ENCODE results near the gene SIGLEC6. TPM values are rescaled to one million over a fixed set of nuclear protein-coding genes. Genes with fewer than 3 reads are reported as not detected.

The SIGLEC6 gene
- total RNA-seq, 4 donors from 2014 or later = 0.55 to 4.4 (median 1.7) TPM; not detected in 1

GRCh38 chr19:51508059-51508733 lies 23.3 kb downstream of the SIGLEC6 start:
- Histone ChIP-seq H3K9me3 (no peaks in the 10 kb centered on the region), H3K27me3 (no peaks in the 10 kb centered on the region), H3K4me3 (no peak overlapping the region), H3K4me1 (no peaks in the 10 kb centered on the region), H3K27ac (no peak overlapping the region), H3K36me3 (no peaks in the 10 kb centered on the region)
- TF ChIP-seq CTCF (IDR thresholded peaks at IDR 0.05) (no peak), POLR2AphosphoS5 (IDR thresholded peaks at IDR 0.05) (no peak), EP300 (IDR thresholded peaks at IDR 0.05; ENCODE audit: low read depth) (no peak), POLR2A (IDR thresholded peaks at IDR 0.05) (no peak)
- intact Hi-C loops (cut with DNase I; ENCODE audit: low total_unique reads) (no loop called here), in situ Hi-C loops (cut with MboI; ENCODE audit: low pct_ligation_motif_present in 1 of 4, low pct_unique_long_range_greater_than_20kb in 1 of 4, low sequenced_read_pairs in 3 of 4) (no loop called here)
- 51 to 83% methylated on average over 1 to 3 of the region's 3 CpGs for WGBS, 2 donors (ENCODE audit: low coverage in 1 of 2)
- DNase-seq = no peak

DNA sequence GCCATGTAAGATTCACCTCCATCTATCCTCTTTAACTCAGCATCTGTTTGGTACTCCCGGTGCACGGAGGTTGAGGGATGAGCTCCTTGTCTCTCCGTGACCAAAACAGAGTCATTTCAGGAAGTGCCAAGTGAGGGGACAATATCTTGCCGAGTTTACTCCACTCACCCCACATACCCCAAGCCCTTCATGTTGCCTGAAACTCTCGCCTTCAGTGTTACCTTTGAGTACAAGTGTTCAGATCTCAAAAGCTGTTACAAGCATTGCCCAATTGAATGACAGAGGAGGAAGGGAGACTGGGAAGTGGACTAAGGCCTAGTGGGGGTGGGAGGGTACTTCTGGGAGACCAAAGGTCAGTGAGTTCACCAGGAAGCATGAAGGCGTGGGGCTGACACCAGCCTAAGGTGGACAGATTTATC lies 23.8 kb downstream of the SIGLEC6 start:
- in situ Hi-C loops (cut with MboI; ENCODE audit: low pct_ligation_motif_present in 1 of 4, low pct_unique_long_range_greater_than_20kb in 1 of 4, low sequenced_read_pairs in 3 of 4) = no loop called here
- Histone ChIP-seq H3K27me3 (no peaks in the 10 kb centered on the region), H3K4me3 (no peak overlapping the region), H3K4me1 (no peaks in the 10 kb centered on the region), H3K36me3 (no peaks in the 10 kb centered on the region), H3K9me3 (no peaks in the 10 kb centered on the region), H3K27ac (no peak overlapping the region)
- intact Hi-C loops (cut with DNase I; ENCODE audit: low total_unique reads) = no loop called here
- WGBS, 2 donors (ENCODE audit: low coverage in 1 of 2) = 63 to 74% methylated on average over 6 of the region's 6 CpGs
- DNase-seq = no peak
- TF ChIP-seq POLR2A (IDR thresholded peaks at IDR 0.05) = no peak
- TF ChIP-seq POLR2AphosphoS5 (IDR thresholded peaks at IDR 0.05) = no peak
- TF ChIP-seq CTCF (IDR thresholded peaks at IDR 0.05) = no peak
- TF ChIP-seq EP300 (IDR thresholded peaks at IDR 0.05; ENCODE audit: low read depth) = no peak

- Histone ChIP-seq H3K27me3 (no peaks in the 10 kb centered on the region), H3K4me1 (no peaks in the 10 kb centered on the region), H3K9me3 (no peaks in the 10 kb centered on the region), H3K4me3 (no peak overlapping the region), H3K36me3 (no peaks in the 10 kb centered on the region), H3K27ac (no peak overlapping the region)
- no peak for DNase-seq
- WGBS, 2 donors (ENCODE audit: low coverage in 1 of 2) = 33 to 52% methylated on average over 2 to 3 of the region's 3 CpGs
- in situ Hi-C loops (cut with MboI; ENCODE audit: low pct_ligation_motif_present in 1 of 4, low pct_unique_long_range_greater_than_20kb in 1 of 4, low sequenced_read_pairs in 3 of 4) (no loop called here), intact Hi-C loops (cut with DNase I; ENCODE audit: low total_unique reads) (no loop called here)
- TF ChIP-seq POLR2A (IDR thresholded peaks at IDR 0.05) (no peak), EP300 (IDR thresholded peaks at IDR 0.05; ENCODE audit: low read depth) (no peak), POLR2AphosphoS5 (IDR thresholded peaks at IDR 0.05) (no peak)
Observed at GRCh38 chr19:51507192-51507591, 24.3 kb downstream of the SIGLEC6 start.

- Histone ChIP-seq H3K27me3 (no peaks in the 10 kb centered on the region), H3K4me1 (no peaks in the 10 kb centered on the region), H3K27ac (no peak overlapping the region), H3K36me3 (no peaks in the 10 kb centered on the region), H3K9me3 (no peaks in the 10 kb centered on the region), H3K4me3 (no peak overlapping the region)
- intact Hi-C loops (cut with DNase I; ENCODE audit: low total_unique reads) = no loop called here
- TF ChIP-seq CTCF (IDR thresholded peaks at IDR 0.05) = no peak
- no peak for TF ChIP-seq POLR2A (IDR thresholded peaks at IDR 0.05)
- TF ChIP-seq EP300 (IDR thresholded peaks at IDR 0.05; ENCODE audit: low read depth) = no peak
- TF ChIP-seq POLR2AphosphoS5 (IDR thresholded peaks at IDR 0.05) = no peak
- in situ Hi-C loops (cut with MboI; ENCODE audit: low pct_ligation_motif_present in 1 of 4, low pct_unique_long_range_greater_than_20kb in 1 of 4, low sequenced_read_pairs in 3 of 4) = no loop called here
- DNase-seq = no peak
- 31 to 33% methylated on average over 3 of the region's 3 CpGs for WGBS, 2 donors (ENCODE audit: low coverage in 1 of 2)
Observed at GRCh38 chr19:51505904-51506303, 25.6 kb downstream of the SIGLEC6 start.

DNA sequence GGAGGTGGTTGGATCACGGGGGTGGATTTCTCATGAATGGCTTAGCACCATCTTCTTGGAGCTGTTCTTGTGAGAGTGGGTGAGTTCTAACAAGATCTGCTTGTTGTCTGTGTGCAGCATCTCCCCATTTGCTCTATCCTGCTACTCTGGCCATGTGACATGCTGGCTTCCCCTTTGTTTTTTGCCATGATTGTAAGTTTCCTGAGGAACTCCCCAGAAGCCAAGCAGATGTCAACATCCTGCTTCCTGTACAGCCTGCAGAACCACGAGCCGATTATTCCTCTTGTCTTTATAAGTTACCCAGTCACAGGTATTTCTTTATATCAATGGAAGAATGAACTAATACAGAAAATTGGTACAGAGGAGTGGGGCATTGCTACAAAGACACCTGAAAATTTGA lies 27.6 kb downstream of the SIGLEC6 start:
- Histone ChIP-seq H3K27ac (no peak overlapping the region), H3K4me1 (no peaks in the 10 kb centered on the region), H3K36me3 (no peaks in the 10 kb centered on the region), H3K9me3 (no peaks in the 10 kb centered on the region), H3K27me3 (no peaks in the 10 kb centered on the region), H3K4me3 (no peak overlapping the region)
- WGBS, 2 donors (ENCODE audit: low coverage in 1 of 2) = 53% methylated on average over 3 of the region's 3 CpGs; no CpG with 5 or more reads in 1 of the 2 donors
- in situ Hi-C loops (cut with MboI; ENCODE audit: low pct_ligation_motif_present in 1 of 4, low pct_unique_long_range_greater_than_20kb in 1 of 4, low sequenced_read_pairs in 3 of 4) (no loop called here), intact Hi-C loops (cut with DNase I; ENCODE audit: low total_unique reads) (no loop called here)
- TF ChIP-seq CTCF (IDR thresholded peaks at IDR 0.05) (no peak), POLR2A (IDR thresholded peaks at IDR 0.05) (no peak), POLR2AphosphoS5 (IDR thresholded peaks at IDR 0.05) (no peak), EP300 (IDR thresholded peaks at IDR 0.05; ENCODE audit: low read depth) (no peak)
- DNase-seq = no peak

Measured in transverse colon (tissue), 4 donors.